Cardiac muscle cell (in vitro differentiated cells and primary cell): Measurements from ENCODE around the gene TDRD9. TPM values are rescaled to one million over a fixed set of nuclear protein-coding genes. Genes with fewer than 3 reads are reported as not detected.

Source experiments
- DNase-seq, 2 donors: peaks; one replicate each; pipeline versions ENCODE4 v3.0.0 to v3.0.0-alpha.2; 2010 to 2017; ENCODE audit warnings: low read depth in 1 of 2, low spot score in 1 of 2
- H3K27ac ChIP-seq: fragments of 200-600 bp; sonication (generic); 2 replicates; pipeline ENCODE4 v1.5.1; 2016
- H3K27me3 ChIP-seq: fragments of 200-600 bp; sonication (generic); 2 replicates; pipeline ENCODE4 v1.6.0; 2016; ENCODE audit warnings: control low read depth
- H3K36me3 ChIP-seq: fragments of 200-600 bp; sonication (generic); 2 replicates; pipeline ENCODE4 v1.5.1; 2016; ENCODE audit warnings: control low read depth
- H3K4me1 ChIP-seq: fragments of 200-600 bp; sonication (generic); 2 replicates; pipeline ENCODE4 v1.8.1; 2017; ENCODE audit warnings: low read depth, mild to moderate bottlenecking, mixed run types
- H3K4me3 ChIP-seq: fragments of 200-600 bp; sonication (generic); 2 replicates; pipeline ENCODE4 v1.5.1; 2016; ENCODE audit warnings: mild to moderate bottlenecking
- H3K9me3 ChIP-seq: fragments of 200-600 bp; sonication (generic); 2 replicates; pipeline ENCODE4 v1.5.1; 2017; ENCODE audit warnings: low read depth, mild to moderate bottlenecking, control low read depth
- polyA plus RNA-seq: library from polyadenylated mRNA; unstranded; fragments of >200 nt; fragmentation: Nextera tagmentation; extraction: Ambion mirVana; gene quantifications from 2 replicates; pipeline ENCODE4 v1.2.1, GENCODE V29; 2016
- total RNA-seq: library from RNA; depleted of rRNA; stranded (reverse); fragments of >200 nt; gene quantifications from 2 replicates; pipeline ENCODE4 v1.2.3, GENCODE V29; 2016
- TF ChIP-seq, protein P1 (sequence below): IDR thresholded peaks from 2 replicates; pipeline ENCODE4 v1.5.1; 2012; ENCODE audit warnings: low read depth, mild to moderate bottlenecking, low read length

Gene TDRD9
- total and polyA plus RNA-seq, 2 experiments from 2014 or later: 0.31 TPM; not detected in 1

DNA sequence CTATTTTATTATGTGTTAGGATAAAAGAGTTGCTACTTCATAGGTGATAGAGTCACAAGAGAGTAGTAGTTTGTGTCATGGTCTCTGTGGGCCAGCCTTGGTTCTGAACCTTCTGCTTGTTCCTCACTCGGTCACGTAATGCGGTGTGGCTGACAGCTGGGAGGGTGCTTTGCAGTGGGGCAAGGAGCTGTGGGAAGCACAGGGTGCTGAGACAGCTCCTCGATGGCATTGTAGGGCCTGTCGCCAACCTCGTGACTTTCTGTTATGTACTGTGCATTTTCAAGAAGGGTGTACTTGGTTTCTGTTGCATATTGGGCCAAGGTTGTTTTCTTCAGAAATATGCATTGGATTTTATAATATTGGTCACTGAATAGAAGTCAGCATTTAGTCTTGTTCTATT lies 75.4 kb downstream of the TDRD9 start:
- no peak overlapping the region for H3K27ac ChIP-seq
- no peak for DNase-seq
- H3K27me3 ChIP-seq: no peaks in the 10 kb centered on the region
- no peaks in the 10 kb centered on the region for H3K9me3 ChIP-seq
- H3K4me1 ChIP-seq: no peaks in the 10 kb centered on the region
- TF ChIP-seq, protein P1, sequence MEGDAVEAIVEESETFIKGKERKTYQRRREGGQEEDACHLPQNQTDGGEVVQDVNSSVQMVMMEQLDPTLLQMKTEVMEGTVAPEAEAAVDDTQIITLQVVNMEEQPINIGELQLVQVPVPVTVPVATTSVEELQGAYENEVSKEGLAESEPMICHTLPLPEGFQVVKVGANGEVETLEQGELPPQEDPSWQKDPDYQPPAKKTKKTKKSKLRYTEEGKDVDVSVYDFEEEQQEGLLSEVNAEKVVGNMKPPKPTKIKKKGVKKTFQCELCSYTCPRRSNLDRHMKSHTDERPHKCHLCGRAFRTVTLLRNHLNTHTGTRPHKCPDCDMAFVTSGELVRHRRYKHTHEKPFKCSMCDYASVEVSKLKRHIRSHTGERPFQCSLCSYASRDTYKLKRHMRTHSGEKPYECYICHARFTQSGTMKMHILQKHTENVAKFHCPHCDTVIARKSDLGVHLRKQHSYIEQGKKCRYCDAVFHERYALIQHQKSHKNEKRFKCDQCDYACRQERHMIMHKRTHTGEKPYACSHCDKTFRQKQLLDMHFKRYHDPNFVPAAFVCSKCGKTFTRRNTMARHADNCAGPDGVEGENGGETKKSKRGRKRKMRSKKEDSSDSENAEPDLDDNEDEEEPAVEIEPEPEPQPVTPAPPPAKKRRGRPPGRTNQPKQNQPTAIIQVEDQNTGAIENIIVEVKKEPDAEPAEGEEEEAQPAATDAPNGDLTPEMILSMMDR: no peak
- no peaks in the 10 kb centered on the region for H3K36me3 ChIP-seq
- no peak overlapping the region for H3K4me3 ChIP-seq

DNA sequence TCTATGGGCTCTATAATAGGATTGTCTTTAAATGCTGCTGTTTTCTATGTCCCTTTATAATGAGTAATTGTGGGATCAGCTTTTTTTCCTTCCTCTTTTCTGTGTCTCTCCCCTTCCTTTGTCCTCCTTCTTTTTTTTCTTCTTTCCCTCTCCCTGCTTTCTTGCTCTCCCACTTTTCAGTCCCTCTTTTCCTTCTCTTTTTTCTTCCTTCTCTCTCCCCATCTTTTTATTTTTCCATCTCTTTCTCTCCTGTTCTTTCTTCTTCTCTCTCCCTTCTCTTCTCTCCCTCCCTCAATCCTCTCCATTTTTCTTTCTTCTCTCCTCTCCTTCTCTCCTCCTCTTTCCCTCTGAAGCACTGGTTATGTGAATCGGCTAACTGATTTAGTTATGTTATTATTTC lies 76.6 kb downstream of the TDRD9 start:
- no peaks in the 10 kb centered on the region for H3K36me3 ChIP-seq
- TF ChIP-seq, protein P1: no peak

DNA sequence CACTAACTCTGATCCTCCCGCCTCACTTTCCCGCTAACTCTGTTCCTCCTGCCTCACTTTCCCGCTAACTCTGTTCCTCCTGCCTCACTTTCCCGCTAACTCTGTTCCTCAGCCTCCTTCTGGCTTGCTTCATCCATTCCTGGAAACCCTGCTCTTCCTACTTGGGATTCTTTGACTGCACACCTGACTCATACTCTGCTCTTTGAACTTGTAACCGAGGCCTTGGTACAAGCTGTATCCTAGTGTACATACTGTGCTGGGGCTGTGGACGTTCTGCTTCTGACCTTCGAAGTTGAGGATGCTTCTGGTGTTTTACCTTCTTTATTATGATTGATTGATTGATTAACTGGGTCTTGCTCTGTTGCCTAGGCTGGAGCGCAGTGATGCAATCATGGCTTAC lies 77.2 kb downstream of the TDRD9 start:
- Histone ChIP-seq H3K9me3 (no peaks in the 10 kb centered on the region), H3K4me1 (no peaks in the 10 kb centered on the region), H3K27me3 (no peaks in the 10 kb centered on the region), H3K4me3 (no peak overlapping the region), H3K36me3 (no peaks in the 10 kb centered on the region), H3K27ac (no peak overlapping the region)
- TF ChIP-seq, protein P1: no peak
- no peak for DNase-seq

More for the DNA sequence above, 76.6 kb downstream of the TDRD9 start:
- Histone ChIP-seq H3K27ac (no peak overlapping the region), H3K4me1 (no peaks in the 10 kb centered on the region), H3K27me3 (no peaks in the 10 kb centered on the region), H3K9me3 (no peaks in the 10 kb centered on the region), H3K4me3 (no peak overlapping the region)
- DNase-seq: no peak

DNA sequence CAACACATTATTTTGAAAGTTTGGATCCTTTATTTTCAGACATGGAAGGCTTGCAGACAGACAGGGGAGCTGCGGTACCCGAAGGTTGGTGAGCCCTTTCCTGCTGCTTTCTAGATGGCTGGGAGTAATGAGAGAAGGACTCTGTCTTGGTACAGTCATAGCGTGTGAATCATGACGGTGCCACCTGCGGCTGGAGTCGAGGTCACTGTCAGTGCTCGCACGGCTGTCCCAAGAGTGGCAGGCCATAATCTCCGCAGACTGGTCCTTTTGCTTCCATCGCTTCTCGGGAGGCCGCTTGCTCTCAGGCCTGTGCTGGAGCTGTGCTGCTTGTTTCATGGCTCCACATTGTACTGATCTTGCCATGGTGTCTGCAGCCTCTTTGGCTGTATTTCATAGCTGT lies 78.9 kb downstream of the TDRD9 start:
- TF ChIP-seq, protein P1: no peak
- no peaks in the 10 kb centered on the region for H3K27me3 ChIP-seq
- no peak overlapping the region for H3K27ac ChIP-seq
- H3K4me1 ChIP-seq: no peaks in the 10 kb centered on the region
- no peaks in the 10 kb centered on the region for H3K9me3 ChIP-seq
- no peak for DNase-seq
- H3K4me3 ChIP-seq: no peak overlapping the region
- no peaks in the 10 kb centered on the region for H3K36me3 ChIP-seq

DNA sequence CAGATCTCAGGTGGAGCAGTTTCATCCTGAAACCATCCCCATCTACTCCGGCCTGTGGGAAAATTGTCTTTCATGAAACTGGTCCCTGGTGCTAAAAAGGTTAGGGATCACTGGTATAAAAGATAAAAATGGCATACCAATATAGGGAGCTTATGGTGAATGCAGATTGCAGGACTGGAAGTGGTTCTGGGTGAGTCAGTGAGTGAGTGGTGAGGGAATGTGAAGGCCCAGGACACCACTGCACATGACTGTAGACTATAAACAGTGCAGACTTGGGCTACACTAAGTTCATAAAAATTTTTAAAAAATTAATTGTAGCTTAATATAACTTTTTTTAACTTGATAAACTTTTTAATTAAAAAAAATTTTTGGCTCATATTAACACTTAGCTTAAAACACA lies 81.0 kb downstream of the TDRD9 start:
- Histone ChIP-seq H3K4me1 (no peaks in the 10 kb centered on the region), H3K9me3 (no peaks in the 10 kb centered on the region), H3K27me3 (no peaks in the 10 kb centered on the region), H3K4me3 (no peak overlapping the region), H3K36me3 (no peaks in the 10 kb centered on the region), H3K27ac (no peak overlapping the region)
- DNase-seq: peak in 1 of 2 donors; percentile 2
- TF ChIP-seq, protein P1: no peak
